HUES48 (cell line): ENCODE results near the gene BORCS6.
A peak's percentile ranks its signal among the peaks of the same experiment; 100 is the strongest.

ENCODE experiments used
- H3K27ac ChIP-seq: one replicate; pipeline ENCODE4 v1.7.0; 2013; ENCODE audit warnings: low read depth, low read length, inconsistent platforms
- H3K27me3 ChIP-seq: 2 replicates; pipeline ENCODE4 v1.6.1; 2013; ENCODE audit warnings: mild to moderate bottlenecking, low read length; ENCODE audit not compliant: control insufficient read depth, insufficient read depth
- H3K36me3 ChIP-seq: 2 replicates; pipeline ENCODE4 v1.6.1; 2013; ENCODE audit warnings: low read length; ENCODE audit not compliant: control insufficient read depth, insufficient read depth
- H3K4me1 ChIP-seq: 2 replicates; pipeline ENCODE4 v1.6.1; 2013; ENCODE audit warnings: mild to moderate bottlenecking, low read length; ENCODE audit not compliant: control insufficient read depth, insufficient read depth
- H3K4me3 ChIP-seq: 2 replicates; pipeline ENCODE4 v1.5.1; 2013; ENCODE audit warnings: mild to moderate bottlenecking, low read depth, low read length
- H3K9ac ChIP-seq: 2 replicates; pipeline ENCODE4 v1.6.1; 2013; ENCODE audit warnings: mild to moderate bottlenecking, low read depth, low read length, moderate library complexity
- H3K9me3 ChIP-seq: 2 replicates; pipeline ENCODE4 v1.6.1; 2013; ENCODE audit warnings: low read length; ENCODE audit not compliant: control insufficient read depth, insufficient read depth

The BORCS6 gene

DNA sequence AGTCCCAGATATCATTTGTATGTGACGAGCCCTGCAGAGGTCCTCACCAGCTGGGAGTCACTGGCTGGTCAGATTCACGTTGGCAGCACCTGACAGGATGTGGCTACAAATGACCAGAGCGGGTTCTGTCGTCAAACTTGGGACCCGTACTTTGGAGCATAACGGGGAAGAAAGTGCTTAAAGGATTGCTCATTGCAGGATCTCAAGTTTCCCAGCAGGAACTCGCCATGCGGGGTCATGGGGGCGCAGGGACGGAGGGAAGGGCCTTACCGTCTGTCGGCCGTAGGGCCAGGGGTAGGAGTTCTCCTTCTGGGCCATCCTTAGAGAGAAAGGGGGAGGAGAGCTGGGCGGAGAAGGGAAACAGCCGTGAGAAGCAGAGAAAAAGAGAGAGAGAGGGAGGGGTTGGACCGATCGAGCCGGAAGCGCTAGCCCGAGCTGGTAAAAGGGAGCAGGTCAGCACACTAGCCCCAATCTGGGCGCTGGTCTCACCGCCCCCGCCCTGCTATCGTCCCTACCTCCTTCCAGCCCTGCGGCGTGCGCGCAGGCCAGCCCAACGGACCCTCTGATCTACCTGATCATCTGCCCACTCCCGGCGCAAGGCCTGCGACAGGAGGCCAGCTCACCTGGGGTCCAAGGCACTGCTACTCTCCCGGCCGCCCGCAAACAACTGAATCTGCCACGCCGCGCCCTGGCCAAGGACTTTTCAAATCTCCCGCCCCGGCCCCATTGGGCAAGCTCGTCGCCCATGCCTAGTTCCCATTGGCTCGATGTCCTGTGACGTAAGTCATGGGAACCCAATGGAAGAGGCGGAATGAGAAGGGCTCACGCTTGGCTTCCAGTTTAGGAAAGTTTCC, 20.2 kb upstream of the BORCS6 start, which contains the start of gene AURKB:
Gene AURKB, minus strand, starts transcription at position 669 of the 854 bp plus-strand sequence. Its CDS starts 351 bp downstream, at position 318.
- peak within 1 kb of the TSS; percentile 99 for H3K27ac ChIP-seq
- H3K4me1 ChIP-seq, result peaks cover 4% of the 10 kb centered on the region; the same call in 1 of the 2 replicates
- no peaks in the 10 kb centered on the region for H3K9me3 ChIP-seq
- peak within 1 kb of the TSS; percentile 98 for H3K4me3 ChIP-seq
- H3K9ac ChIP-seq, result peak within 1 kb of the TSS; percentile 97
- no peaks in the 10 kb centered on the region for H3K27me3 ChIP-seq
- peaks cover 32% of the 10 kb centered on the region for H3K36me3 ChIP-seq

DNA sequence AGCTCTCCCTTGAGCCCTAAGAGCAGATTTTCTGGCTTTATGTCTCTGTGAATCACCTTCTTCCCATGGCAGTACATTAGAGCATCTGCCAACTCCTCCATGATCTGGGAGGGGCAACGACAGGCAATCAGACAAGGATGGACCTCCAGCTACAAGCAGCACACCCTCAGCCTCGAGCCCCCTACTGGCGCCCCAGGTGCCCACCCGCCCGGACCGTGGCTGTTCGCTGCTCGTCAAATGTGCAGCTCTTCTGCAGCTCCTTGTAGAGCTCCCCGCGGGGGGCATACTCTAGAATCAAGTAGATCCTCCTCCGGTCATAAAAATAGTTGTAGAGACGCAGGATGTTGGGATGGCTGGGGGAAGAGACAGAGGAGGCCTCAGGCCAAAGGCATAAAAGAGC, 16.6 kb upstream of the BORCS6 start:
- Histone ChIP-seq H3K27ac (no peak overlapping the region), H3K27me3 (no peaks in the 10 kb centered on the region), H3K4me3 (no peak overlapping the region), H3K4me1 (peaks cover 4% of the 10 kb centered on the region; the same call in 1 of the 2 replicates), H3K36me3 (peaks cover 51% of the 10 kb centered on the region), H3K9me3 (no peaks in the 10 kb centered on the region), H3K9ac (no peak overlapping the region)

DNA sequence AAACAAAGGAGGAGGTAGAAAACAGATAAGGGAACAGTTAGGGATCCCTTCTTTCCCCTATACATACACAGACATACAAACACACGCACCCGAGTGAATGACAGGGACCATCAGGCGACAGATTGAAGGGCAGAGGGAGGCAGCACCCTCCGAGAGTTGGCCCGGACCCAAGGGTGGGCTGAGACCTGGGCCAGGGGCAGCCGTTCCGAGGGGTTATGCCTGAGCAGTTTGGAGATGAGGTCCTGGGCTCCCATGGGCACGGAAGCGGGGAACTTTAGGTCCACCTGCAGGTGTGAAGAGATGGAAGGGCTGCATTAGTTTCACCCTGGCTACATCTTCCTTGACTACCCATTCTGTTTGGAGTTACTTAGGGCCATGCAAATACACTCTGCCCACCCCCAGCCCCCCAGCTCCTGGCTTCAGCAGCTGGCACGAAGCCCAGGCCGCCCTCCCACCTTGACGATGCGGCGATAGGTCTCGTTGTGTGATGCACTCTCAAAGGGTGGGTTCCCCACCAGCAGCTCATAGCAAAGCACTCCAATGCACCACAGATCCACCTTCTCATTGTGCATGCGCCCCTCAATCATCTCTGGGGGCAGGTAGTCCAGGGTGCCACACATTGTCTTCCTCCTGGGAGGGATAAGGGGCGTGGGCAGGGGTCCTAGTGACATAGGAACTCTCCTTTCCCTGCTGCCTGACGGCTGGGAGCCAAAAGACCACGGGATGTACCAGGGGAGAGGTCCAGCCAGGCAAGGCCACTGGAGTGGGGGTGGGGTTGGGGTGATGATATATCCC, 15.0 kb upstream of the BORCS6 start:
- Histone ChIP-seq H3K9ac (no peak overlapping the region), H3K9me3 (no peaks in the 10 kb centered on the region)

DNA sequence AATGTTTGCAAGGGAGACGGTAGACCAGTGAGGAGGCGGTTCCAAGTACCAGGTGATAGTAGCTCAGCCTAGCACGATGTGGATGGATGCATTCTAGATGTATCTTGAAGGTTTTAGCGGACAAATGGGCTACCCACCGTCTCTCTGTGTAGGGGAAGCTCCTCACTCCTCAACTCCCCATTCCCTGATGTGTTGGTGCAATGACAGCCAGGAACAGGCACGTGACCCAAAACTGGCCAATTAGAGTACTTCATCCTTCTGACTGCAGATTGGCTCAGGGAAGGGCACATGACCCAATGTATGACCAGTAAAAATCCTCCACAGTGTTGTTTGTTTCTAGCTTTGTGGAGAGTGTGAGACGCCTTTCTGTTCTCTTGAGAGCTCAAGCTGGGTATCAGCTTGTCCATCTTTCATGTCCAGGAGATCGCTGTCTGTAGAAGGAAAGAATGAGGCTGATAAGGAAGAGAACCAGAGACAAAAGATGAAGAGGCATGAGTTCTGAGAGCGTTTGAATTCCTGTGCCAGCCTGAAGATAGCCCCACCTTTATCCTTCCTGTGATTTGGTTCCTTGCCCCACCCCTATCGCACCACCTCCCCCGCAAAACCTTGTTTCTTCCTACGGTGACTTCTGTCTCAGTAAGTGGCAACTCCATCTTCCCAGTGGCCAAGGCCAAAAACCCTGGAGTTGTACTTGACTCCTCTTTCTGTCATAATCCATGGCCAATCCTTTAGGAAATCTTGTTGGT, 2.3 kb upstream of the BORCS6 start:
- H3K4me3 ChIP-seq, result peak overlapping the region; percentile 65
- H3K9ac ChIP-seq, result 0 out of 2 replicates have a peak overlapping the region, but pooled peaks have one; percentile 27
- H3K27ac ChIP-seq, result peak overlapping the region; percentile 82

More for the DNA sequence above, 15.0 kb upstream of the BORCS6 start:
- Histone ChIP-seq H3K36me3 (peaks cover 51% of the 10 kb centered on the region), H3K27ac (no peak overlapping the region), H3K4me1 (peaks cover 4% of the 10 kb centered on the region; the same call in 1 of the 2 replicates), H3K27me3 (no peaks in the 10 kb centered on the region), H3K4me3 (no peak overlapping the region)

DNA sequence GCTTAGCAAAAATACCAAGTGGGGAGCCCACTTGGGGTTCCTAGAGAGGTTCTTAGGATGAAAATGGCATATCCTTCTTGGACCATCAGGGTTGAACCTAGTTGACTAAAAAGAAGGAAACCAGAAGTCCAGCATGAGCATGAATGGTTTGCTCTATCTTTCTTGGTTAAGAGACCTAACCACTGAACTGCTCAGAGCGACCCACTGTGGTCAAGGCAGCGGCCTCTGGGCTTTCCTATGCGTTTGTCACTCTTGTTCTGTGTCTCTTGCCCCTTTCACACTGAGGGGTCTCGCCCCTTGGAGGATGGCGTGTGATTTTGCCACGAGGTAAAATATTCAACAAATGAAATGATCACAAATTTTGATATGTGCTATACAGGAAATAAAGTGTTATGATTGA, 526 bp upstream of the BORCS6 start:
- H3K27me3 ChIP-seq, result peaks cover 13% of the 10 kb centered on the region
- peak overlapping the region; percentile 48 for H3K27ac ChIP-seq
- peaks cover 8% of the 10 kb centered on the region for H3K4me1 ChIP-seq
- peak overlapping the region; percentile 78 for H3K4me3 ChIP-seq
- no peaks in the 10 kb centered on the region for H3K9me3 ChIP-seq
- no peaks in the 10 kb centered on the region for H3K36me3 ChIP-seq
- H3K9ac ChIP-seq, result no peak overlapping the region

More for the DNA sequence above, 2.3 kb upstream of the BORCS6 start:
- Histone ChIP-seq H3K9me3 (no peaks in the 10 kb centered on the region), H3K36me3 (no peaks in the 10 kb centered on the region), H3K4me1 (peaks cover 8% of the 10 kb centered on the region), H3K27me3 (peaks cover 13% of the 10 kb centered on the region)

DNA sequence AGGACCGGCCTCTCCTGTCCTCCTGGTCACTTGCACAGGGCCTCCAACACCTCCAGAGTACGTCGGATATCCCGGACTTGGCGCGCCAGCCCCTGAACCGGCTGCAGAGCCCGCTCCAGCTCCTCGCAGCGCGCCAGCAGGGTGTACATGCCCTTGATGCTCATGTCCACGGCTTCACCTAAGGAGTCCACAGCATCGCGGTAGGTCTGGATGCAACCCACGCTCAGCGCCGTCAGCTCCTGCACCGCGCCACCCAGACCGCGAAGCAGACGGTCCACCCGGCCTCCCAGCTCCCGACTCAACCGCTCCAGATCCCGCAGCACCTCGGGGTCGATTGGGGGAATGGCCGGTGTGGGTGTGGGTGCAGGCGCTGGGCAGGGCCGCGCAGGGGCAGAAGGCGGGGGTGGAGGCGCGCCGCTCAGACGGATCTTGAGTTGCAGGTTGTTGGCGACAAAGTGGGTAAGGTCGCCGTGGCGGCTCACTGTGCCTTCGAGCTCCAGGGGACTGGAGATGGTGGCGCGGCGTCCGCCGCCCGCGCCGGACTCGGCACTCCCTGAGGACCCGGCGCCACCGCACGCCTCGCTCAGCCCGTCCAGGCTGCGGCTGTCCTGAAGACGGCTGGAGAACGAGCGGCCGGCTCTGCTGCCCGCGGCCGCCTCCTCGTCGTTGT, 804 bp downstream of the BORCS6 start:
- H3K9ac ChIP-seq, result no peak overlapping the region

DNA sequence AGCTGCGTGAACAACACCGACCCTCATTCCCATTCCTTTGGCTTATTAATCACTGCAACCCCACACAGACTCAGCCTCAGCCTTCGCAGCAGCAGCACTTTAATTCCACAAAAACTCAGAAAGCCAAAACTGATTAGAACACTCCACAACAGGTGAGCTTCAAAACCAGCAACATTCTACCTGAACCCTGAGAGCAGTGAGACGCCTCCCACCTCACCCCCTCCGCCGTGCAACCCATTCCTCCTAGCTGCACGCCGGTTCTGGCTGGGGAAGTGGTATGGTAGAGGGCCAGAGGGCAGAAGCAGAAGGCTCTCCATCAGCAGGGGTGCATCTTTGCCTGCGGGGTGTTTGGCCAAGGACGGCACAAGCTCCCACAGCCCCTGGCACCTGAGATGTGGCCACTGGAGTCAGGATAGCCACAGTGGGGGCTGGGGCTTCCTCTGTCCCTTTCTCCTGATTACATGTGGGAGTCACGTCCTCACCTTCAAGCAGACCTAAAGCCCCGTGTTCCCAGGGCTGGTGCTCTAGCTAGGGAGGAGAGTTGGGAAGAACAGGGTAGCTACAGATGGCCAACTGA, 1.6 kb downstream of the BORCS6 start:
- H3K27ac ChIP-seq, result no peak overlapping the region
- H3K9me3 ChIP-seq, result no peaks in the 10 kb centered on the region
- no peaks in the 10 kb centered on the region for H3K36me3 ChIP-seq
- peaks cover 13% of the 10 kb centered on the region for H3K27me3 ChIP-seq
- no peak overlapping the region for H3K9ac ChIP-seq
- H3K4me1 ChIP-seq, result peaks cover 8% of the 10 kb centered on the region
- peak overlapping the region; percentile 78 for H3K4me3 ChIP-seq

More for the DNA sequence above, 804 bp downstream of the BORCS6 start:
- H3K9me3 ChIP-seq, result no peaks in the 10 kb centered on the region
- peaks cover 13% of the 10 kb centered on the region for H3K27me3 ChIP-seq
- H3K4me3 ChIP-seq, result peak overlapping the region; percentile 78
- H3K27ac ChIP-seq, result no peak overlapping the region
- no peaks in the 10 kb centered on the region for H3K36me3 ChIP-seq
- peaks cover 8% of the 10 kb centered on the region for H3K4me1 ChIP-seq

DNA sequence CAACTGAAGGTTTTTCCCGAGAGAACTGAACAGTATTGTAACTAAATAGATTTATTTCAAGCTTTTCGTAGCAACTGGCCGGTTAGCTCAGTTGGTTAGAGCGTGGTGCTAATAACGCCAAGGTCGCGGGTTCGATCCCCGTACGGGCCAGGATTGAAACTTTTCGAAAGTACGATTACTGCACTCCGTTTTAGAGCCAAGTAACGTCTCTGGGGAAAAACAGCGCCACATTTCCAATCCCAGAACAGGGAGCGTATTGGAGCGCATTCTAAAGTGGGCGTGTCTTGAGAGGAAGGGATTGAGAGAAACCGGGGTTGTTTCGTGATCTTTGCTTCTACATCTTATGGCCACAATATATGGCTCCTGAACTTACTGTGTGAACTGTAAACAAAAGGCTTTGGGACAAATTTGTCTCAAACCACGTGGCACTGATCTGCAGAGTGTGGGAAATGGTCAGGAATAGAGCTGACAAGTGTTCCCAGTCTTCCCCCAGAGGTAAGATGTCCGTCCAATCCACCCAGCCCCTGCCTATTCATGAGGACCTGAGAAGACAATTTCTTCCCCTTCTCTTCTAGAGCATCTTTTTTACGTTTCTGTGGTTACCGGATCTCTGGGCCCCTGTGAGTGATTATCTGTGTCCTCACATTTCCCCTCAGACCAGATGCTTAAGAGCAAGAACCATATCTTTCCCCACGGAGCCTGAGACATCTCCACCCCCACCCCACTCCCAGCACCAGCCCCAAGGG, 2.3 kb downstream of the BORCS6 start:
- 0 out of 2 replicates have a peak overlapping the region, but pooled peaks have one; percentile 17 for H3K9ac ChIP-seq
- H3K27me3 ChIP-seq, result peaks cover 13% of the 10 kb centered on the region
- no peaks in the 10 kb centered on the region for H3K36me3 ChIP-seq
- H3K4me3 ChIP-seq, result peak overlapping the region; percentile 87
- H3K27ac ChIP-seq, result peak overlapping the region; percentile 78
- H3K9me3 ChIP-seq, result no peaks in the 10 kb centered on the region
- peaks cover 8% of the 10 kb centered on the region for H3K4me1 ChIP-seq

DNA sequence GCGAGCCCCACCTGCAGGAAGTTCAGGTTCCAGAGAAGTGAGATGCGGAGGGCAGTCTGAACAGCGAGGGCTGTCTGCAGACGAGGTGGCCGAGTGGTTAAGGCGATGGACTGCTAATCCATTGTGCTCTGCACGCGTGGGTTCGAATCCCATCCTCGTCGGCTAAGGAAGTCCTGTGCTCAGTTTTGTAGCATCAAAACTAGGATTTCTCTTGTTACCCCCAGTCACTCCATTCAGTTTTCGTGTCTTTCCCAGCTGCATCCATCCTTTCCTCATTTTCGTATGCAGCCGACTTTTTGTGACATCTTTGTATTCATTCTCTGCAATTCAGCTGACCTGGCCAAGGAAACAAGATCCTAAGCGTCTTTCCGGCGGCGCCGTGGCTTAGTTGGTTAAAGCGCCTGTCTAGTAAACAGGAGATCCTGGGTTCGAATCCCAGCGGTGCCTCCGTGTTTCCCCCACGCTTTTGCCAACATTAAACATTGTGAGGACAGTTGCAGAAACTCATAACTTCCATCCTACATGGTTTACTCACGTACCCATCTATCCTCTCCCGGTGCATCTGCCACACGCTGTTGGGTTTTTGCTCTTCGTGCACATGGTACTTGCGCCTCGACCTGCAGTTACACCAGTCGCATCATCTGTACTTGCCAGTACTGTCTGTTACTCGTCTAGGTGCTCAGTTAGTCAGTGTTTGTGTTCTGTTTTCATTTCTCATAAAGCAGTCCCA, 3.0 kb downstream of the BORCS6 start:
- Histone ChIP-seq H3K4me1 (peaks cover 8% of the 10 kb centered on the region), H3K36me3 (no peaks in the 10 kb centered on the region), H3K27me3 (peaks cover 13% of the 10 kb centered on the region), H3K4me3 (peak overlapping the region; percentile 87), H3K9me3 (no peaks in the 10 kb centered on the region), H3K27ac (peak overlapping the region; percentile 78), H3K9ac (0 out of 2 replicates have a peak overlapping the region, but pooled peaks have one; percentile 17)
